ENCODE data around the gene KCNN3. TPM values are rescaled to one million over a fixed set of nuclear protein-coding genes. Genes with fewer than 3 reads are reported as not detected.

The KCNN3 gene
- total and polyA plus RNA-seq, 5 donors, result 1.2 to 3.8 (median 3.3) TPM

DNA sequence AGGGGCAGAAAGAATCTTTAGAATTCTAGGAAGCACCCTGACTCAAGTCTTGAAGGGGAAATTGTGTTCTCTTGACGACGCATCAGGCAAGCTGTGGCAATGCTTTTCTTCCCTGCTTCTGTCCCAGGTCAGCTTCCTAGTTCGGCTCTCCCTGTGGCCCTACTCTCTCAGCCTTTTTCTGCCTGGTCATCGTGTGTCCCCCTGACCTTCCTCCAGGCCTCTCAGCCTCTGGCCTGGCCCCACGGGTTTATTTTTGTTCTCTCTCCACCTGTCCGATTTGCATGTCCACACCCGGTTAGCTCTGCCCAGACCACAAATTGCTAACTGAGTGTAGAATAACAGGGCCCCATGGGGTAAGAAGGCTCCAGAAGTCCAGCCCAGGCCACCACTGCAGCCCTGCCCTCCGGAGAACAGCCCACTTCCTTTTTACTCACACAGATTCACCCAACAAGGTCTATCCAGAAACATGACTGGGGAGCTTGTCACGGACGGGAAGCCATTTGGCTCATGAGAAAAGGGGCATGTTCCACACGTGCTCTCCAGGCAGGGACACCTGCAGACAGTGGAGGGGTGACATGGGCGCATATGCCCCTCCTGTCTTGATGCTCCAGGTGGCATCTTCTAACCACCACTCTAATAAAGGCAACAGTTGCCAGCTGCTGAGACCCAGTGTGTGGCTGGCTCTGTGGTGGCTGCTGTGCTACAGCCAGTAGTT, 9.8 kb downstream of the KCNN3 start:
- DNase-seq (no peak), ATAC-seq (peak in 1 of 2 donors; percentile 19)
- 75% methylated on average over 12 of the region's 12 CpGs for WGBS
- H3K9me3 ChIP-seq (ENCODE audit: control insufficient read depth, low read length), result no peaks in the 10 kb centered on the region
- no peaks in the 10 kb centered on the region for H3K27me3 ChIP-seq (ENCODE audit: control insufficient read depth, insufficient read depth)
- H3K4me3 ChIP-seq (ENCODE audit: low read length), result no peak overlapping the region
- intact Hi-C loops (cut with DNase I), result loop anchor here in 1 of 4 donors (10.0 kb wide), 1 partner anchor 86 kb away; no protein-coding TSS in a partner anchor
- H3K27ac ChIP-seq (ENCODE audit: low read length), result no peak overlapping the region
- H3K4me1 ChIP-seq (ENCODE audit: control insufficient read depth, insufficient read depth, low read length), result no peaks in the 10 kb centered on the region

DNA sequence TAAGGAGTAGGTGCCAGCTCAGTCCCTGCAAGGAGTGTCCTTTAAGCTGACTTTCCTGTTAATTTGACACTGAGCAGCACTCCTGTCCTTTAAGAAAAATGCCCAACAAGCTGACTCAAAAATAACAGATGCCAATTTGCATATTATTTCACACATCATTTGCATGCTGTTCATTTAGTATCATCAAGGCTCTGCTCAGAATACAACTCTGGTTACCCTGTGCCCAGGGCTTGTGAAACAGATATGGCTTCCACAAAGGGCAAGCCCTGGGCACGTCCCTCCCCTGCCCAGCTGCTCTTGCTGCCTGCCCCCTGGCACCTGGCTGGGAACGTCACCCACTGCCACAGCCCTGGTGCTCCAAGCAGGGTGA, 10.3 kb downstream of the KCNN3 start:
- no peak for ATAC-seq
- no peak for DNase-seq
- intact Hi-C loops (cut with DNase I), result loop anchor here in 1 of 4 donors (10.0 kb wide), 1 partner anchor 85 kb away; no protein-coding TSS in a partner anchor
- Histone ChIP-seq H3K27ac (ENCODE audit: low read length) (no peak overlapping the region), H3K4me3 (ENCODE audit: low read length) (no peak overlapping the region), H3K27me3 (ENCODE audit: control insufficient read depth, insufficient read depth) (no peaks in the 10 kb centered on the region), H3K9me3 (ENCODE audit: control insufficient read depth, low read length) (no peaks in the 10 kb centered on the region), H3K4me1 (ENCODE audit: control insufficient read depth, insufficient read depth, low read length) (no peaks in the 10 kb centered on the region)
- WGBS, result 84% methylated on average over 2 of the region's 2 CpGs

DNA sequence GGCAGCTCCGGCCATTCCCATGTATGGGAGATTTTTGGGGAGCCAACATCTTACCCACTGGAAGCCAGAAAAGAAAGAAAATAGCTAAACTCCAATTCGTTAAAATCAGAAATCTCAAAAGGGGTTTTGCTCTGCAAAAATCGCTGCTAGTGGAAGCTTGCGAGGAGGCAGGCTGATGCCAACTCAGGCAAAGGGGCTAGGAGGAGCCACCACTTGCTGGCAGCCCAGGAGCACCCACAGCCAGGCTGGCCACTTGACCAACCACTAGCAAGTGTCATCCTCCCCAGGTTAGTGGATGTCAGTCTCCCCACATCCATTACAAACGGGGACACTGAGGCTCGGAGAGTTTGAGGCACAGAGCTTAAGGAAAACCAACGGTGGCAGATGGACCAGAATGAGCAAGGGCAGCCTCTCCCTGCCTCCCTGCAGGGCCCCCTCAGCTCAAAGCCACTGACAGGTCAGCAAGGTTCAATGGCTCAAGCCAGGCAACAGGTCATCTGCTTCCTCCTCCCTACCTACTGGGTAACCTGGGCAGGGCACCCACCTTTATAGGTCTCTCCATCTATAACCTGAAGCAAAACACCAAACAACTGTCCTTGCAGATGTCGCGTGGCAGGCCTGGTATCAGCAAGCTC, 10.8 kb downstream of the KCNN3 start:
- Histone ChIP-seq H3K9me3 (ENCODE audit: control insufficient read depth, low read length) (no peaks in the 10 kb centered on the region), H3K4me3 (ENCODE audit: low read length) (no peak overlapping the region), H3K4me1 (ENCODE audit: control insufficient read depth, insufficient read depth, low read length) (no peaks in the 10 kb centered on the region), H3K27me3 (ENCODE audit: control insufficient read depth, insufficient read depth) (no peaks in the 10 kb centered on the region), H3K27ac (ENCODE audit: low read length) (no peak overlapping the region)
- intact Hi-C loops (cut with DNase I), result no loop called here
- ATAC-seq, result no peak
- 93% methylated on average over 9 of the region's 9 CpGs for WGBS
- no peak for DNase-seq

DNA sequence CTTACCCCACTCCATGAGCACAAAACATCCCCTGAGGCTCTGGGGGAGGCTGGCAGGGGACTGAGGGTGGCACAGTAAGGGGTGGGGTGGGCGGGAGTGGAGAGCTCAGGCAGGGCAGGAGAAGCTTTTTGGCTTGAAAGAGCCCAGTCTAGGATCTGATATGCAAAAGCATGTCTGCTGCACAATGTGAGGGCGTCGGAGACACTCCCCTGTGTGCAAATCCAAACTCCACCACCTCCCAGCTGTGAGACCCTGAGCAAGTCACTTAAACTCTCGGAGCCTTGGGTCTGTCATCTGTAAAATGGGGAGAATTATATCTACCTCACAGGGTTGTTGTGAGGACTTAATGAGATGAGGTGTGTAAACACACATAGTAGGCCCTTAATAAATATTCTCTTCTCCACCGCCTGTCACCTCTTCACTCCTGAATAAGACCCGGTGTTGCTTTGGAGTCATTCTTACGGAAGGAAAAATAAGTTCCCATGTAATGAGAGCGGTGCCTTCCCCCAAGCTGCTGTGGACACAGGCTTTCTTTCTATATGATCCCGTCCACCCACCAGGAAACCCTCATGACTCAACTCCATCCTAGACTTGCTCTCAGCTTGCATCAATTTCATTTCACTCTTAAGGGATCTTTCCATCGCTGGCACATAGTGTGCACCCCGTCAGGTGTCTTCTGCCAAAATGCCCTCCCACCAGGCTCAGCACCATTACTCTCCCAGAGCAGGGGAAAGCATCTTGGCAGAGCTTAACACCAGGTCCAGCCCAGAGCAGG, 12.5 kb downstream of the KCNN3 start:
- ATAC-seq (no peak), DNase-seq (no peak)
- intact Hi-C loops (cut with DNase I), result no loop called here
- no peaks in the 10 kb centered on the region for H3K27me3 ChIP-seq (ENCODE audit: control insufficient read depth, insufficient read depth)
- no peaks in the 10 kb centered on the region for H3K9me3 ChIP-seq (ENCODE audit: control insufficient read depth, low read length)
- 90% methylated on average over 11 of the region's 11 CpGs for WGBS
- no peak overlapping the region for H3K27ac ChIP-seq (ENCODE audit: low read length)
- no peaks in the 10 kb centered on the region for H3K4me1 ChIP-seq (ENCODE audit: control insufficient read depth, insufficient read depth, low read length)
- no peak overlapping the region for H3K4me3 ChIP-seq (ENCODE audit: low read length)

DNA sequence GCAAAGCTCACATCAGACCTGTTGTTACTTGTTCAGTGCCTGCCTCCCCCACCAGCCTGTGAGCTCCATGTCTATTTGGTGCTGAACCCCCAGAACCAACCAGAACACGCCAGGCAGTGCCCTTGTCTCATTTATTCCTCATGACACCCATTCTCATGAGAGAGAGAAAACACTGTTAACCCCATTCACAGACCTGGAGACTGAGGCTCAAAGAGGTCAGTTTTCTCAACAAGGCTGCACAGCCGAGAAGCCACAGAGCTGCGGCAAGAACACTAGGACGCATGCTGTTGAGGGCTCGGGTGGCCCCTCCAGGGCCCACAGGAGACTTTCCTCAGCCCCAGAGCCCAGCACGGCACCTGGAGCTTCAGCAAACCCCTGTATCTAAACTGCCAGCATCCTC, 13.1 kb downstream of the KCNN3 start:
- no peak for ATAC-seq
- H3K4me1 ChIP-seq (ENCODE audit: control insufficient read depth, insufficient read depth, low read length), result no peaks in the 10 kb centered on the region
- no peak for DNase-seq
- H3K27ac ChIP-seq (ENCODE audit: low read length), result no peak overlapping the region
- H3K27me3 ChIP-seq (ENCODE audit: control insufficient read depth, insufficient read depth), result no peaks in the 10 kb centered on the region
- H3K9me3 ChIP-seq (ENCODE audit: control insufficient read depth, low read length), result no peaks in the 10 kb centered on the region
- no peak overlapping the region for H3K4me3 ChIP-seq (ENCODE audit: low read length)
- intact Hi-C loops (cut with DNase I), result no loop called here
- whole genome bisulfite sequencing, result 96% methylated on average over 6 of the region's 6 CpGs

DNA sequence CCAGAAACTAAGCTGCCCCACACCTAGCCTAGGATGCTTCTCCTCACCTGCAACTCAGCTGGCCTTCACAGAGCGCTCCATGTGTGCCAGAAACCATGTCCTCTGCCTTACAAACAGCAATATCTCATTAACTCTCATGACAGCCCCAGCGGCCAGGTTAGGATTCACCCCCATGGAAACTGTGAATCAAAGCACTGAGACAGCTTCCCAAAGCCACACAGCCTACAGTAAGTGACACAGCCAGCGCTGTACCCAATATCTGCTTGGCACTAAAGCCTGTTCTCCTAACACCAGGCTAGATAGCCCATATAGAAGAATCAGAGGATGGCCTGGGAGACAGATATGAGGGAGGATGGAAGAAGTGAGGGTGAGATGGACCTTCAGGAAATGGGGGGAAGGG, 13.5 kb downstream of the KCNN3 start:
- intact Hi-C loops (cut with DNase I), result no loop called here
- no peaks in the 10 kb centered on the region for H3K27me3 ChIP-seq (ENCODE audit: control insufficient read depth, insufficient read depth)
- no peak overlapping the region for H3K27ac ChIP-seq (ENCODE audit: low read length)
- H3K4me1 ChIP-seq (ENCODE audit: control insufficient read depth, insufficient read depth, low read length), result no peaks in the 10 kb centered on the region
- no peak overlapping the region for H3K4me3 ChIP-seq (ENCODE audit: low read length)
- 93% methylated on average over 3 of the region's 3 CpGs for WGBS
- DNase-seq (no peak), ATAC-seq (no peak)
- no peaks in the 10 kb centered on the region for H3K9me3 ChIP-seq (ENCODE audit: control insufficient read depth, low read length)

DNA sequence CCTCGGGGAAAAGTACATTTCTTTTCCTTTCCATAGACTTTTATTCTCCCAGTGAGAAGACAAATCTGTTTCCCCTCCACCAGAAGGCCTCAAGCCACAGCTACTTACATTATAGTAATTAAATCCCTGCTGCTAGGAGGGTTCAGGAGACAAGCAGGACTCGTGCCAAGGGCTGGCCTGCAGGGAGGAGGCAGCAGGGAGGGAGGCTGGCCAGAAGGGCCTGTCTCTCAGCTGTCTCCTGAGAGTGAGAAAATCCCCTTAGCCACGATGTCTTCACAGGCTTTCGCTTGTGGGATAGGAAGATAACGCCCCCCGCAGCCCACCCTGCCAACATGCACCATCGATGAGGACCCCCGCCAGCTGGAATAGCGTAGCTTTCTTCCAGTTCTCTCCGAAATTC, 14.0 kb downstream of the KCNN3 start:
- intact Hi-C loops (cut with DNase I), result no loop called here
- no peak overlapping the region for H3K4me3 ChIP-seq (ENCODE audit: low read length)
- H3K4me1 ChIP-seq (ENCODE audit: control insufficient read depth, insufficient read depth, low read length), result no peaks in the 10 kb centered on the region
- H3K27ac ChIP-seq (ENCODE audit: low read length), result no peak overlapping the region
- ATAC-seq (no peak), DNase-seq (peak in 2 of 3 donors; percentile 34 to 74)
- H3K9me3 ChIP-seq (ENCODE audit: control insufficient read depth, low read length), result no peaks in the 10 kb centered on the region
- WGBS, result 55% methylated on average over 10 of the region's 10 CpGs
- H3K27me3 ChIP-seq (ENCODE audit: control insufficient read depth, insufficient read depth), result no peaks in the 10 kb centered on the region

DNA sequence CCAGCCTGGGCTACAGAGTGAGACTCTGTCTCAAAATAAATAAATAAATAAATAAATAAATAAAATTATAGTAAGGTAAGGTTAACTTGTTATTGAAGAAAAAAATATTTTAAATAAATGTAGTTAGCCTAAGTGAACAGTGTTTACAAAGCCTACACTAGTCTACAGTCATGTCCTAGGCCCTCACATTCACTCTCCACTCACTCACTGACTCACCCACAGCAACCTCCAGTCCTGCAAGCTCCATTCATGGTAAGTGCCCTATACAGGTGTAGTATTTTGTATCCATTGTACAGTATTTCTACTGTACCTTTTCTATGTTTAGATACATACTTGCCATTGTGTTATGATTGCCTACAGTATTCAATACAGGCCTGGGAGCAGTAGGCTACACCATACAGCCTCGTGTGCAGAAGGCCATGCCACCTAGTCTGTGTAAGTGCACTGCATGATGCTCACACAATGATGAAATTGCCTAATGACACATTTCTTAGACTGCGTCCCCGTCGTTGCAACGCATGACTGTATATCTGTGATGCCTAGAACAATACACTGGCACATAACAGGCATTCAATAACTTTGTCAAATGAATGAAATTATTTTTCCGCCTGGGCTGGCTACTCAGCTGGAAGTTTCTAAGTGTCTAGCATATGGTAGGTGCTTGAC, 14.8 kb downstream of the KCNN3 start:
- Histone ChIP-seq H3K27me3 (ENCODE audit: control insufficient read depth, insufficient read depth) (no peaks in the 10 kb centered on the region), H3K9me3 (ENCODE audit: control insufficient read depth, low read length) (no peaks in the 10 kb centered on the region), H3K4me1 (ENCODE audit: control insufficient read depth, insufficient read depth, low read length) (no peaks in the 10 kb centered on the region), H3K4me3 (ENCODE audit: low read length) (no peak overlapping the region), H3K27ac (ENCODE audit: low read length) (no peak overlapping the region)
- no peak for ATAC-seq
- intact Hi-C loops (cut with DNase I), result no loop called here
- 84% methylated on average over 6 of the region's 6 CpGs for WGBS
- DNase-seq, result no peak

DNA sequence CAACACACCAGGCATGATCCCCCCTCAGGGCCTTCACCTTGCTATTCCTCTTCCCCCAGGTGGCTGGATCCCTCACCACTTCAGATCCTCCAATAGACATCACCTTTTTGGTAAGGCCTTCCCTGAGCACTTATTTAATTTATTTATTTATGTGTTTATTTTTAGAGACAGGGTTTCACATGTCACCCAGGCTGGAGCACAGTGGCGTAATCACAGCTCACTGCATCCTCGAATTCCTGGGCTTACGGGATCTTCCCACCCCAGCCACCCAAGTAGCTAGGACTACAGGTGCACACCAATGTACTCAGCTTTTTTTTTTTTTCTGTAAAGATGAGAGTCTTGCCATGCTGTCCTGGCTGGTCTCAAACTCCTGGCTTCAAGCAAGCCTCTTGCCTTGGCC, 17.2 kb downstream of the KCNN3 start:
- Histone ChIP-seq H3K9me3 (ENCODE audit: control insufficient read depth, low read length) (no peaks in the 10 kb centered on the region), H3K27me3 (ENCODE audit: control insufficient read depth, insufficient read depth) (no peaks in the 10 kb centered on the region), H3K27ac (ENCODE audit: low read length) (no peak overlapping the region), H3K4me3 (ENCODE audit: low read length) (no peak overlapping the region), H3K4me1 (ENCODE audit: control insufficient read depth, insufficient read depth, low read length) (no peaks in the 10 kb centered on the region)
- intact Hi-C loops (cut with DNase I), result no loop called here
- WGBS, result 88% methylated on average over 3 of the region's 3 CpGs
- DNase-seq (peak in 1 of 3 donors; percentile 8), ATAC-seq (no peak)

DNA sequence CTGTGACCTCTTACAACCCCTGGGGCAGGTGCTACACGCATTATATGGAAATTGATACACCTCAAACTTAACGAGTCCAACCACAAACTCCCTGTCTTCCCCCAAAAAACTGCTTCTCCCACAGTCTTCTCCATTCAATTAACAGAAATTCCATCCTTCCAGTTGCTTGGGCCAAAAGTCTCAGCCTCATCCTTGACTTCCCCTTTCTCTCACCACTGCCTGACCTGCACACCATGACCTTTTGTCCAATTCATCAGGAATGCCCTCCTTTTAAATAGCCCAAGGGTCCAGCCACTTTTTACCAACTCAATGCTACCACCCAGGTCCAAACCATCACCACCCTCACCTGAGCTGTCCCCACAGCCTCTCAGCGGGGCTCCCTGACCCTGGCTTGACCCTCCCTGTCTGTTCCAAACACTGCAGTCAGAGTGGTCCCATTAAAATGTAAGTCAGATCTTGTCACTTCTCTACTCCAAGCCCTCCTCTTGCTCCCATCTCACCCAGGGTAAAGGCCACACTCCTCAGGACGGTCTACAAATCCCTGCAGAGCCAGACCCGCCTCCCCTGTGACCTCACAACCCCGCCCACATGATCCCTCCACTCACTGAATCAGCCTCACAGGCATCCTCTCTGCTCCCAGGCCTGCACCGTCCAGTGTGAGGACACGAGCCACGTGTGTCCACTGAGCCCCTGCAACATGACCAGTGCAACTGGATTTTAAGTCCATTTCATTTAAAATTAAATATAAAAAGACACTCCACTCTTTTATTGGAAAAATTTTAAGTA, 18.5 kb downstream of the KCNN3 start:
- H3K27ac ChIP-seq (ENCODE audit: low read length), result no peak overlapping the region
- no peak overlapping the region for H3K4me3 ChIP-seq (ENCODE audit: low read length)
- no peak for ATAC-seq
- WGBS, result 82% methylated on average over 9 of the region's 9 CpGs
- intact Hi-C loops (cut with DNase I), result no loop called here
- H3K27me3 ChIP-seq (ENCODE audit: control insufficient read depth, insufficient read depth), result no peaks in the 10 kb centered on the region
- no peaks in the 10 kb centered on the region for H3K9me3 ChIP-seq (ENCODE audit: control insufficient read depth, low read length)
- DNase-seq, result no peak
- H3K4me1 ChIP-seq (ENCODE audit: control insufficient read depth, insufficient read depth, low read length), result peaks cover 2% of the 10 kb centered on the region

Data from right cardiac atrium (tissue), 5 donors.